Mesendoderm (in vitro differentiated cells): ENCODE data around the gene ADIRF.

Experiments
- DNase-seq: peaks from one replicate; pipeline ENCODE4 v3.0.0; 2013
- H2AK5ac ChIP-seq: 2 replicates; pipeline ENCODE4 v1.6.1; 2013; ENCODE audit warnings: low read length, inconsistent platforms
- H2BK120ac ChIP-seq: 2 replicates; pipeline ENCODE4 v1.6.1; 2013; ENCODE audit warnings: low read depth, mild to moderate bottlenecking, low read length, moderate library complexity, mixed read lengths
- H2BK15ac ChIP-seq: replicated peaks from 2 replicates; pipeline ENCODE4 v1.6.1; 2013; ENCODE audit warnings: low read depth, mild to moderate bottlenecking, moderate library complexity
- H2BK5ac ChIP-seq: 2 replicates; pipeline ENCODE4 v1.6.1; 2013; ENCODE audit warnings: low read length, inconsistent platforms
- H3K18ac ChIP-seq: 2 replicates; pipeline ENCODE4 v1.6.1; 2013; ENCODE audit warnings: mild to moderate bottlenecking, low read length, mixed read lengths
- H3K23ac ChIP-seq: one replicate; pipeline ENCODE4 v1.6.1; 2013; ENCODE audit warnings: low read length
- H3K27ac ChIP-seq: 2 replicates; pipeline ENCODE4 v1.5.1; 2013; ENCODE audit warnings: low read depth, mild to moderate bottlenecking, inconsistent platforms, low read length, moderate library complexity
- H3K27me3 ChIP-seq: 2 replicates; pipeline ENCODE4 v1.6.1; 2013; ENCODE audit warnings: low read length, control low read depth, mild to moderate bottlenecking, inconsistent platforms; ENCODE audit not compliant: insufficient read depth, poor library complexity
- H3K36me3 ChIP-seq: 2 replicates; pipeline ENCODE4 v1.6.1; 2013; ENCODE audit warnings: low read length, inconsistent platforms; ENCODE audit not compliant: control insufficient read depth, insufficient read depth
- H3K4ac ChIP-seq: one replicate; pipeline ENCODE4 v1.6.1; 2013; ENCODE audit warnings: low read depth, mild to moderate bottlenecking, low read length, moderate library complexity
- H3K4me1 ChIP-seq: 2 replicates; pipeline ENCODE4 v1.6.1; 2013; ENCODE audit warnings: low read depth, low read length, inconsistent platforms; ENCODE audit not compliant: control insufficient read depth
- H3K4me2 ChIP-seq: 2 replicates; pipeline ENCODE4 v1.6.1; 2013; ENCODE audit warnings: low read length
- H3K4me3 ChIP-seq: 2 replicates; pipeline ENCODE4 v1.5.1; 2013; ENCODE audit warnings: mild to moderate bottlenecking, low read length
- H3K56ac ChIP-seq: one replicate; pipeline ENCODE4 v1.6.1; 2013; ENCODE audit warnings: low read length
- H3K79me1 ChIP-seq: 2 replicates; pipeline ENCODE4 v1.6.1; 2013; ENCODE audit warnings: low read length, inconsistent platforms
- H3K79me2 ChIP-seq: 2 replicates; pipeline ENCODE4 v1.6.1; 2013; ENCODE audit warnings: mild to moderate bottlenecking, low read length; ENCODE audit not compliant: control insufficient read depth, insufficient read depth
- H3K9ac ChIP-seq: 2 replicates; pipeline ENCODE4 v1.6.1; 2013; ENCODE audit warnings: low read length, inconsistent platforms
- H4K5ac ChIP-seq: one replicate; pipeline ENCODE4 v1.6.1; 2013; ENCODE audit warnings: low read length
- H4K8ac ChIP-seq: one replicate; pipeline ENCODE4 v1.6.1; 2013; ENCODE audit warnings: low read depth, mild to moderate bottlenecking, control low read depth, low read length, moderate library complexity
- WGBS: extraction: QIAGEN DNeasy Blood & Tissue Kit; methylation state at CpG from one replicate; pipeline ENCODE4 v1.1.7; 2013; ENCODE audit warnings: low lambda C conversion rate, missing lambda C conversion rate; ENCODE audit not compliant: insufficient coverage; ENCODE audit errors: extremely low coverage; 5-methylcytosine and 5-hydroxymethylcytosine counted together

Gene ADIRF

DNA sequence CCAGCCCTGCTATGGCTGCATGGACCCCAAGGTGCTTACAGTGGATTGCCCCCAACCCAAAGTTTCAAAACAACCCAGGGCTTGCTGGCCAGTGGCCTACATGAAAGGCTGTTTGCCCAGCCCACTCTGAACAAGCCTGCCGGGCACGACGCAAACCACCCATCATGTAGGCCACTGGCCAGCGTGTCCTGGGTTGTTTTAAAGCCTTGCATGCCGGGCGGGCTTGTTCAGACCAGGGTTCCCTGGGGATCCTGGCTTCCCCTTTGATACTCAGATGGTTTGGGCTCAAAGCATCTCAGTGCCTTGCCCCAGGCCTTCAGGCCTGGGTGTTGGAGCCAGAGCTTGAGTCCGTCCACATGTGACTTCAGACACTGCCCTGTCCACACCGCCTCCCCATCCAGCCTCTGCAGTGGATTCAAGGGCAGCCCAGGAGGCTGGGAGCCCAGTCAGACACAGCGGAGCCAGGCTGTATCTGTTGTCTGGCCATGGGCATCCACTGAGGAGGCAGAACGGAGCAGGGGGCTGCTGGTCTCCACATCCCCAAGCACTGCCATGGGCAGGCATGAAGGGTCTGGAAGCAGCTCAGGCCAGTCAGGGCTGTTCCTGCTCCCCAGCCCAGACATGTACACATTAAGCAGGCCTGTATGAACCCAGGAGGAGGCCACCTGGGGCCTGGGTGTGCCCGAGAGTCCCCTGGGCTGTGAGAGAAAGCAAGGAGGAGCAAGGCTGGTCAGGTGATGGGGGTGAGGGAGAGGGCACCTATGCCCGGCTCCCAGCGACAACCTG lies 4.0 kb upstream of the ADIRF start:
- no peak overlapping the region for H3K9ac ChIP-seq
- DNase-seq: no peak
- no peaks in the 10 kb centered on the region for H3K36me3 ChIP-seq
- H2BK120ac ChIP-seq: no peak overlapping the region
- H2BK15ac ChIP-seq: no peak overlapping the region
- H3K56ac ChIP-seq: peak overlapping the region; percentile 30
- H3K79me1 ChIP-seq: no peaks in the 10 kb centered on the region
- WGBS: no CpG with 5 or more reads among the region's 13 CpGs
- H3K27me3 ChIP-seq: no peaks in the 10 kb centered on the region
- no peak overlapping the region for H3K27ac ChIP-seq
- H3K4me2 ChIP-seq: no peak overlapping the region
- no peak overlapping the region for H4K8ac ChIP-seq
- H3K4me3 ChIP-seq: no peak overlapping the region
- H3K18ac ChIP-seq: no peak overlapping the region
- no peak overlapping the region for H2AK5ac ChIP-seq
- H3K79me2 ChIP-seq: no peaks in the 10 kb centered on the region
- no peak overlapping the region for H4K5ac ChIP-seq
- H2BK5ac ChIP-seq: no peak overlapping the region
- H3K23ac ChIP-seq: no peak overlapping the region
- peaks cover 7% of the 10 kb centered on the region for H3K4me1 ChIP-seq
- no peak overlapping the region for H3K4ac ChIP-seq

DNA sequence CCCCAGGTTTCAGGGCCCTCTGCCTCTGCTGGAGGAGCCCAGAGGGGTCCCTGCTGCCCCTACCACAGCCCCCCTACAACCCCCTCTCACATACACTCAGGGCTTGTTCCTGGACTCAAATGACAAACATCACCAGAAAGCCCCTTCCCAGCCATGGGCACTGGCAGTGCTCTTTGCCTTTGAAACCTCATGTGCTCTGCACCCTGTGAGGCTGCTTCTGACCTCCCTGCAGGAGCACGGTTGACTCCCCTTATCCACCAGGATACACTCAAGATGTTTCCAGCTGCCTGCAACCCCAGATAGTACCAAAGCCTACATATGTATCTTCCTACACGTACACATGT lies 3.5 kb upstream of the ADIRF start:
- H3K56ac ChIP-seq: no peak overlapping the region
- no peak overlapping the region for H3K4me2 ChIP-seq
- no peak overlapping the region for H2BK120ac ChIP-seq
- WGBS: no CpG with 5 or more reads among the region's 2 CpGs
- H3K36me3 ChIP-seq: no peaks in the 10 kb centered on the region
- DNase-seq: no peak
- H2AK5ac ChIP-seq: no peak overlapping the region
- no peaks in the 10 kb centered on the region for H3K27me3 ChIP-seq
- no peak overlapping the region for H3K4me3 ChIP-seq
- no peak overlapping the region for H3K18ac ChIP-seq
- no peak overlapping the region for H4K5ac ChIP-seq
- no peak overlapping the region for H4K8ac ChIP-seq
- H2BK15ac ChIP-seq: no peak overlapping the region
- H3K23ac ChIP-seq: no peak overlapping the region
- H3K4ac ChIP-seq: no peak overlapping the region
- peaks cover 6% of the 10 kb centered on the region for H3K4me1 ChIP-seq
- H3K79me1 ChIP-seq: no peaks in the 10 kb centered on the region
- H3K9ac ChIP-seq: no peak overlapping the region
- H3K79me2 ChIP-seq: no peaks in the 10 kb centered on the region
- no peak overlapping the region for H2BK5ac ChIP-seq
- H3K27ac ChIP-seq: no peak overlapping the region

DNA sequence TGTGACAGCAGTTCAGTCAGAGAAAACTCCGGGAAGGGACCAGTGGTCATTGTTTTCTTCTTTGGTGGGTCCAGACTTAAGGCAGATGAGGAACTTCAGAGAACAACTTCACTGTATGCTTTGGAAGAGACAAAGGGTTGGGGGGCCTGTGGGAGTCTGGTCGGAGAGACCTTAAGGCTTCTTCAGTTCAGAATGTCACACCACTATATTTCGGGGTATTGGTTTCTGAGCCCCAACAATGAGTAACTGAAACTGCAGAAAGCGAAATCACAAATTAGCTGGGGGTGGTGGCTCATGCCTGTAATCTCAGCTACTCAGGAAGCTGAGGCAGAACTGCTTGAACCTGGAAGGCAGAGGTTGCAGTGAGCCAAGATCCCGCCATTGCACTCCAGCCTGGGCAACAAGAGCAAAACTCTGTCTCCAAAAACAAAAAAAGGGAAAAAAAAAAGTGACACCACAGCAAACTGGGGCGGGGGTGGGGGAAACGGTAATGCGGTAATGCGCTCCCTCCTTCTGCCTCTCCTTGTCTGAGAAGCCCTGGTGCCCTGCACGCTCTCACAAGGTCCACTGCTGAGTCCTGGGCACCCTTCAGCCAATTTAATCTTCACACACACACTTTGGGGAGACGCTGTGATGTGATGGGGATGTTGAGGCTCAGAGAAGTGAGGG lies 2.2 kb upstream of the ADIRF start:
- Histone ChIP-seq H3K27ac (no peak overlapping the region), H4K5ac (no peak overlapping the region), H3K79me1 (no peaks in the 10 kb centered on the region), H3K23ac (no peak overlapping the region), H2BK5ac (no peak overlapping the region), H3K79me2 (no peaks in the 10 kb centered on the region), H2AK5ac (no peak overlapping the region), H3K4ac (no peak overlapping the region), H2BK120ac (no peak overlapping the region), H3K4me2 (no peak overlapping the region), H3K27me3 (no peaks in the 10 kb centered on the region), H3K56ac (peak overlapping the region; percentile 73), H2BK15ac (no peak overlapping the region), H3K4me3 (no peak overlapping the region), H4K8ac (no peak overlapping the region), H3K4me1 (peaks cover 5% of the 10 kb centered on the region), H3K36me3 (no peaks in the 10 kb centered on the region), H3K18ac (peak overlapping the region; percentile 15), H3K9ac (peak overlapping the region; percentile 47)
- DNase-seq: no peak
- WGBS: no CpG with 5 or more reads among the region's 11 CpGs

DNA sequence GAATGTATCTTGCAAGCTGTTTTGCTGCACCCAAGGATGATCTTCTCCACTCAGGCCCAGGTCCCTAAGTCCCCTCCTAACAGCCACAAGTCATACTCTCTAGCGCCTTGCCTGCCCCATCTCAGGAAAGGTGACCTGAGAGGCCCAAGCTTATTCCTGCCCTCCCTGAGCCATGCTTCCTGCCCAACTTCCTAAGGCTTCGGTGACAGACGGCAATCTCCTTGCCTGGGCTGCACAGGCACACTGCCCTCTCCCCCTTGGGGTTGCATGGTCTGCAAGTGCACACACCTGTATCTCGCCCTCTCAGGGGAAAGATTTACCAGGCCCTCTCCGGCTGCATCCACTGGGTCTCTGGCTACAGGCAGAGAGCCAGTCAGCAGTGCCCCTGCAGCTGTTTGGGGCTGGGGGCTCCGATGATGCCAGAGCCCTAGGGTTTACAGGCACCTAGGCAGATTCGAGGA lies 771 bp upstream of the ADIRF start:
- no CpG with 5 or more reads among the region's 7 CpGs for WGBS
- no peak overlapping the region for H3K56ac ChIP-seq

DNA sequence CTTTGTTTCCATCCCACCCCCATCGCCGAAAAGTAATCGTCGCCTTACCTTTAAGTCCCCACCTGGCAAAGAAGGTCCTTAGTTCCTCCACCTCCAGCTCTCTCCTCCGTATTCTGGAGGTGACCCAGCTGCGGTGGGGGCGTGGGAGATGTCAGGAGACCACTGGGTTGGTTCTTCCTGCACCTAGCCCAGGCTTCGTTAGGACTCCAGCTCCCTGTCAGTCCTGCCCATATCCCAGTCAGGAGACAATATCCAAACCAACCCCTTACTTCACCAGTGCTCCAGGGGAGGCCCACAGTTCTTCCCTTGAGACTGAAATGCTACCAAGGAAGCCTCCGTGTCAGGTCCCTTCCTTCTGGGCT lies 693 bp downstream of the ADIRF start:
- no peak overlapping the region for H4K5ac ChIP-seq
- H3K4ac ChIP-seq: no peak overlapping the region
- H3K79me1 ChIP-seq: no peaks in the 10 kb centered on the region
- no peaks in the 10 kb centered on the region for H3K79me2 ChIP-seq
- no peak overlapping the region for H3K56ac ChIP-seq
- H2BK120ac ChIP-seq: no peak overlapping the region
- no peak overlapping the region for H2BK5ac ChIP-seq
- no CpG with 5 or more reads among the region's 9 CpGs for WGBS
- H3K9ac ChIP-seq: no peak overlapping the region
- no peaks in the 10 kb centered on the region for H3K27me3 ChIP-seq
- H4K8ac ChIP-seq: no peak overlapping the region
- no peaks in the 10 kb centered on the region for H3K36me3 ChIP-seq
- no peak overlapping the region for H3K4me3 ChIP-seq
- H2AK5ac ChIP-seq: no peak overlapping the region
- no peak for DNase-seq
- H3K23ac ChIP-seq: no peak overlapping the region
- H2BK15ac ChIP-seq: no peak overlapping the region
- no peak overlapping the region for H3K18ac ChIP-seq
- no peak overlapping the region for H3K4me2 ChIP-seq
- no peak overlapping the region for H3K27ac ChIP-seq
- peaks cover 5% of the 10 kb centered on the region for H3K4me1 ChIP-seq

More for the DNA sequence above, 771 bp upstream of the ADIRF start:
- H3K27ac ChIP-seq: no peak overlapping the region
- no peak overlapping the region for H4K8ac ChIP-seq
- H3K23ac ChIP-seq: no peak overlapping the region
- no peak overlapping the region for H3K9ac ChIP-seq
- no peak overlapping the region for H3K18ac ChIP-seq
- H2BK15ac ChIP-seq: no peak overlapping the region
- H4K5ac ChIP-seq: no peak overlapping the region
- peaks cover 5% of the 10 kb centered on the region for H3K4me1 ChIP-seq
- H2BK5ac ChIP-seq: no peak overlapping the region
- no peak overlapping the region for H3K4ac ChIP-seq
- no peaks in the 10 kb centered on the region for H3K79me2 ChIP-seq
- H2BK120ac ChIP-seq: no peak overlapping the region
- no peaks in the 10 kb centered on the region for H3K79me1 ChIP-seq
- H3K4me3 ChIP-seq: no peak overlapping the region
- H3K4me2 ChIP-seq: no peak overlapping the region
- H3K27me3 ChIP-seq: no peaks in the 10 kb centered on the region
- H2AK5ac ChIP-seq: no peak overlapping the region
- H3K36me3 ChIP-seq: no peaks in the 10 kb centered on the region
- no peak for DNase-seq
